AG09319 (cell line): Measurements from ENCODE around the gene CALD1.

ENCODE experiments used
- DNase-seq: peaks from one replicate; pipeline ENCODE4 v3.0.0-alpha.2; 2010; ENCODE audit warnings: low read depth; ENCODE audit errors: extremely low read depth
- CTCF ChIP-seq: IDR thresholded peaks from 2 replicates; pipeline ENCODE4 v1.5.1; 2011; ENCODE audit warnings: low read depth, mild to moderate bottlenecking, inconsistent platforms, low read length, moderate library complexity

The CALD1 gene

GRCh38 chr7:134813663-134814396, 34.4 kb downstream of the CALD1 start:
- DNase-seq = no peak
- TF ChIP-seq CTCF = no peak

- DNase-seq = no peak
- TF ChIP-seq CTCF = no peak
Observed at GRCh38 chr7:134814730-134815364, 35.4 kb downstream of the CALD1 start.

GRCh38 chr7:134818613-134819345, 39.3 kb downstream of the CALD1 start:
- TF ChIP-seq CTCF = no peak
- DNase-seq = no peak

GRCh38 chr7:134819401-134819800, 40.0 kb downstream of the CALD1 start:
- no peak for TF ChIP-seq CTCF
- no peak for DNase-seq

GRCh38 chr7:134820295-134820694, 40.9 kb downstream of the CALD1 start:
- no peak for TF ChIP-seq CTCF
- no peak for DNase-seq

GRCh38 chr7:134820778-134821177, 41.3 kb downstream of the CALD1 start:
- no peak for DNase-seq
- no peak for TF ChIP-seq CTCF

GRCh38 chr7:134823400-134823799, 44.0 kb downstream of the CALD1 start:
- TF ChIP-seq CTCF = no peak
- DNase-seq = peak; percentile 28
